ENCODE measurements around the gene IMMP2L.
A peak's percentile ranks its signal among the peaks of the same experiment; 100 is the strongest.

IMMP2L gene

DNA sequence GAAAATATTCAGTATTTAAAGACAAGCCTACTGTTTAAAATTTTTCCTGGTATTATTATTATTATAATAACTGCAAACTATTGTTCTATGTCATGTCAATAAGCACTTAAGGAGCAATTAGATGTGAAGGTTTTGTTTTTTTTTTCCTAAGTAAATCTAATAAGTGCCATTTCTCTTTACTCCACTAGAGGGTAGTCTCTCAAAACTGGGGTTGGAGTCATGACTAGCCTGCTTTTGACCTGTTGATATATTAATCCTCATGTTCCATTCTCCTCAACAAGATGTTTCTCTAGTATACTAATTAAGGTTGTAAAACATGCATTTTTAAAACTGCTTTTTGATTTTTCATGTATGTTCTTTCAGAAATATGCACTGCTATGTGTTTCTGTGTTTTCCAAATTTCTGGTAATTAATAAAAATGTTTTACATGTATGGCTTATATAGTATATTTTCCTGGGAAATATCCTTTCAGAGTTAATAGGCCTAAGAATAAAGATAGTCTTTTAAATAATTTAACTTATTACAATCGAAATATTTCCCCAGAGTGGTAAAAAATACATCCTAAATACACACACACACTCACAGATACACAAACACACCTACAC is 472.4 kb downstream of the IMMP2L start:
- Histone ChIP-seq H3K36me3 (ENCODE audit: insufficient read depth, low read length) (no peaks in the 10 kb centered on the region), H3K4me3 (ENCODE audit: low read depth in 1 of 2, low read length in 2 of 2) (no peak overlapping the region), H3K4me2 (ENCODE audit: insufficient read depth, low read length) (no peak overlapping the region), H3K4me1 (ENCODE audit: insufficient read depth, low read length) (peaks cover 20% of the 10 kb centered on the region), H2AFZ (ENCODE audit: low read depth, low read length) (no peak overlapping the region), H3K27me3 (ENCODE audit: insufficient read depth, low read length, poor library complexity) (no peaks in the 10 kb centered on the region), H3K9me3 (ENCODE audit: insufficient read depth, low read length, severe bottlenecking) (no peaks in the 10 kb centered on the region), H3K27ac (ENCODE audit: low read length) (no peak overlapping the region), H3K9ac (ENCODE audit: low read depth, low read length) (no peak overlapping the region), H4K20me1 (ENCODE audit: insufficient read depth, low read length) (no peaks in the 10 kb centered on the region), H3K79me2 (ENCODE audit: insufficient read depth, low read length) (no peaks in the 10 kb centered on the region)
- no peak for TF ChIP-seq EZH2 (IDR thresholded peaks at IDR 0.05; ENCODE audit: borderline replicate concordance, low read depth, low read length, severe bottlenecking)
- TF ChIP-seq, protein P1, sequence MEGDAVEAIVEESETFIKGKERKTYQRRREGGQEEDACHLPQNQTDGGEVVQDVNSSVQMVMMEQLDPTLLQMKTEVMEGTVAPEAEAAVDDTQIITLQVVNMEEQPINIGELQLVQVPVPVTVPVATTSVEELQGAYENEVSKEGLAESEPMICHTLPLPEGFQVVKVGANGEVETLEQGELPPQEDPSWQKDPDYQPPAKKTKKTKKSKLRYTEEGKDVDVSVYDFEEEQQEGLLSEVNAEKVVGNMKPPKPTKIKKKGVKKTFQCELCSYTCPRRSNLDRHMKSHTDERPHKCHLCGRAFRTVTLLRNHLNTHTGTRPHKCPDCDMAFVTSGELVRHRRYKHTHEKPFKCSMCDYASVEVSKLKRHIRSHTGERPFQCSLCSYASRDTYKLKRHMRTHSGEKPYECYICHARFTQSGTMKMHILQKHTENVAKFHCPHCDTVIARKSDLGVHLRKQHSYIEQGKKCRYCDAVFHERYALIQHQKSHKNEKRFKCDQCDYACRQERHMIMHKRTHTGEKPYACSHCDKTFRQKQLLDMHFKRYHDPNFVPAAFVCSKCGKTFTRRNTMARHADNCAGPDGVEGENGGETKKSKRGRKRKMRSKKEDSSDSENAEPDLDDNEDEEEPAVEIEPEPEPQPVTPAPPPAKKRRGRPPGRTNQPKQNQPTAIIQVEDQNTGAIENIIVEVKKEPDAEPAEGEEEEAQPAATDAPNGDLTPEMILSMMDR (IDR thresholded peaks at IDR 0.05; ENCODE audit: borderline replicate concordance, extremely low read depth, low read length, poor library complexity, severe bottlenecking) = peak; percentile 80
- no peak for DNase-seq
- peak; percentile 62; the same call in 2 of the 3 replicates for ATAC-seq (ENCODE audit: insufficient read depth, low read depth)

DNA sequence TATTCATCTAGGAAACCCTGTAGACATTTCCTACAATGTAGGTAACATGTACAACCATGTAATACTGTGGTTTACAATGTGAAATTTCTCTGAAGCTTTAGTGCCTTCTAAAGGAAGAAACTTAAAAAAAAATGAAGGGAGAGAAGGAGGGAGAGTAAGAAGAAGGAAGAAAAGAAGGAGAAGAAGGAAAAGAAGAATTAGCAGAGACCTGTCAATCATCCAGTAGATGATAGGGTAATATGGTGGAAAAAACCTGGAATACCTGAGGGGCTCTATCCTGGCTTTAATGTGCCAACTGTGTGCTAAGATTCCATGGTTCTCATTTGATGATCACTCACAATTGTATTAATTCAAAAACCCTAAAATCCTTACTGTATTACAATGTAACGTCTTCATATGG is 474.0 kb downstream of the IMMP2L start:
- H2AFZ ChIP-seq (ENCODE audit: low read depth, low read length) = no peak overlapping the region
- DNase-seq = no peak
- H3K4me1 ChIP-seq (ENCODE audit: insufficient read depth, low read length) = peaks cover 36% of the 10 kb centered on the region
- ATAC-seq (ENCODE audit: insufficient read depth, low read depth) = no peak
- TF ChIP-seq, protein P1 (IDR thresholded peaks at IDR 0.05; ENCODE audit: borderline replicate concordance, extremely low read depth, low read length, poor library complexity, severe bottlenecking) = no peak
- no peak for TF ChIP-seq EZH2 (IDR thresholded peaks at IDR 0.05; ENCODE audit: borderline replicate concordance, low read depth, low read length, severe bottlenecking)
- H4K20me1 ChIP-seq (ENCODE audit: insufficient read depth, low read length) = no peaks in the 10 kb centered on the region
- no peaks in the 10 kb centered on the region for H3K79me2 ChIP-seq (ENCODE audit: insufficient read depth, low read length)
- no peak overlapping the region for H3K4me2 ChIP-seq (ENCODE audit: insufficient read depth, low read length)
- no peaks in the 10 kb centered on the region for H3K9me3 ChIP-seq (ENCODE audit: insufficient read depth, low read length, severe bottlenecking)
- no peak overlapping the region for H3K4me3 ChIP-seq (ENCODE audit: low read depth in 1 of 2, low read length in 2 of 2)
- no peaks in the 10 kb centered on the region for H3K27me3 ChIP-seq (ENCODE audit: insufficient read depth, low read length, poor library complexity)
- no peaks in the 10 kb centered on the region for H3K36me3 ChIP-seq (ENCODE audit: insufficient read depth, low read length)
- H3K9ac ChIP-seq (ENCODE audit: low read depth, low read length) = no peak overlapping the region
- no peak overlapping the region for H3K27ac ChIP-seq (ENCODE audit: low read length)

DNA sequence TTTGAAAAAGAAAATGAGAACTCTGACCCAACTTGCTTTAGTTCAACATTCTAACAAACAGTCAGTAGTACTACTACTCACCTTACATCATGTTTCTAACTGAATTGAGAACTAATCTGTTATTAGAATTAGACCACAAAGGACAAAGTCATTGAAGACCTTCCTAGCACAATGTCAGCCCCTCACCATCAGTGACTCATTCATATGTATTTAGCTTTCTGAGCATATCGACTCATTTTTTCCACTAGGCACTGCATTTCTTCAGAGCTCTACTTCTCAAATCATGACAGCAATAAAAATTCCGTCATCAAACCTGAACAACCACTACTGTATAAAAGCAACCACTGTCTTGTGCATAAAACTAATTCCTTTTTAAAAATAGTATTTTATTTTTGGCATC is 475.8 kb downstream of the IMMP2L start:
- TF ChIP-seq EZH2 (IDR thresholded peaks at IDR 0.05; ENCODE audit: borderline replicate concordance, low read depth, low read length, severe bottlenecking) = no peak
- TF ChIP-seq, protein P1 (IDR thresholded peaks at IDR 0.05; ENCODE audit: borderline replicate concordance, extremely low read depth, low read length, poor library complexity, severe bottlenecking) = no peak
- Histone ChIP-seq H3K9ac (ENCODE audit: low read depth, low read length) (no peak overlapping the region), H3K27me3 (ENCODE audit: insufficient read depth, low read length, poor library complexity) (no peaks in the 10 kb centered on the region), H3K36me3 (ENCODE audit: insufficient read depth, low read length) (no peaks in the 10 kb centered on the region), H3K9me3 (ENCODE audit: insufficient read depth, low read length, severe bottlenecking) (no peaks in the 10 kb centered on the region), H3K4me3 (ENCODE audit: low read depth in 1 of 2, low read length in 2 of 2) (no peak overlapping the region), H3K79me2 (ENCODE audit: insufficient read depth, low read length) (no peaks in the 10 kb centered on the region), H2AFZ (ENCODE audit: low read depth, low read length) (no peak overlapping the region), H4K20me1 (ENCODE audit: insufficient read depth, low read length) (no peaks in the 10 kb centered on the region), H3K4me2 (ENCODE audit: insufficient read depth, low read length) (no peak overlapping the region), H3K4me1 (ENCODE audit: insufficient read depth, low read length) (peaks cover 42% of the 10 kb centered on the region), H3K27ac (ENCODE audit: low read length) (no peak overlapping the region)
- no peak for ATAC-seq (ENCODE audit: insufficient read depth, low read depth)
- DNase-seq = no peak
